Chondrocyte (in vitro differentiated cells): ENCODE measurements around the gene FN3KRP. TPM values are rescaled to one million over a fixed set of nuclear protein-coding genes. Genes with fewer than 3 reads are reported as not detected.
A peak's percentile ranks its signal among the peaks of the same experiment; 100 is the strongest.

ENCODE experiments used
- DNase-seq: peaks from one replicate; pipeline ENCODE4 v3.0.0; 2021; ENCODE audit warnings: mixed read lengths, low spot score
- H3K27ac Mint-ChIP-seq: one replicate; pipeline ENCODE4 v1.8.0; 2021; ENCODE audit warnings: mild to moderate bottlenecking, moderate library complexity, mixed read lengths; ENCODE audit not compliant: unreplicated experiment
- H3K27me3 Mint-ChIP-seq: 2 replicates; pipeline ENCODE4 v1.8.0; 2021; ENCODE audit warnings: low read depth, mixed read lengths
- H3K36me3 Mint-ChIP-seq: 2 replicates; pipeline ENCODE4 v1.8.0; 2021; ENCODE audit warnings: low read depth, mixed read lengths
- H3K4me1 Mint-ChIP-seq: 2 replicates; pipeline ENCODE4 v1.8.0; 2021; ENCODE audit warnings: low read depth, mild to moderate bottlenecking, mixed read lengths
- H3K4me3 Mint-ChIP-seq: one replicate; pipeline ENCODE4 v1.8.0; 2021; ENCODE audit warnings: mild to moderate bottlenecking, moderate library complexity, mixed read lengths; ENCODE audit not compliant: unreplicated experiment
- H3K9me3 Mint-ChIP-seq: 2 replicates; pipeline ENCODE4 v1.8.0; 2021; ENCODE audit warnings: low read depth, mixed read lengths
- CTCF ChIP-seq: fragments of 200-600 bp; sonication (generic); IDR thresholded peaks from 2 replicates; pipeline ENCODE4 v1.5.0; 2021; ENCODE audit warnings: antibody characterized with exemption, mild to moderate bottlenecking, moderate library complexity
- total RNA-seq: library from RNA; stranded (reverse); gene quantifications from 3 replicates; pipeline ENCODE4 v1.2.1, GENCODE V29; 2021

FN3KRP gene
- total RNA-seq, 1 donor from 2014 or later = 23.3 TPM

- no peak for DNase-seq
- Mint-ChIP-seq H3K4me1 (peaks cover 36% of the 10 kb centered on the region), H3K27me3 (no peaks in the 10 kb centered on the region), H3K36me3 (peaks cover 3% of the 10 kb centered on the region), H3K9me3 (peaks cover 5% of the 10 kb centered on the region), H3K27ac (no peak overlapping the region), H3K4me3 (peak overlapping the region; percentile 80)
- no peak for TF ChIP-seq CTCF
Measured at GRCh38 chr17:82699551-82699950, 17.0 kb upstream of the FN3KRP start.

GRCh38 chr17:82702231-82702927, 14.1 kb upstream of the FN3KRP start:
- H3K4me1 Mint-ChIP-seq = peaks cover 29% of the 10 kb centered on the region
- H3K36me3 Mint-ChIP-seq = no peaks in the 10 kb centered on the region
- peak overlapping the region; percentile 92 for H3K27ac Mint-ChIP-seq

GRCh38 chr17:82703036-82703745, 13.3 kb upstream of the FN3KRP start:
- no peak overlapping the region for H3K27ac Mint-ChIP-seq
- no peak overlapping the region for H3K4me3 Mint-ChIP-seq
- H3K9me3 Mint-ChIP-seq = no peaks in the 10 kb centered on the region
- no peak for TF ChIP-seq CTCF
- no peaks in the 10 kb centered on the region for H3K27me3 Mint-ChIP-seq
- H3K36me3 Mint-ChIP-seq = no peaks in the 10 kb centered on the region
- DNase-seq = no peak
- peaks cover 35% of the 10 kb centered on the region for H3K4me1 Mint-ChIP-seq

More at GRCh38 chr17:82702231-82702927, 14.1 kb upstream of the FN3KRP start:
- DNase-seq = peak; percentile 56
- H3K27me3 Mint-ChIP-seq = no peaks in the 10 kb centered on the region
- peak; percentile 48 for TF ChIP-seq CTCF
- H3K4me3 Mint-ChIP-seq = no peak overlapping the region
- H3K9me3 Mint-ChIP-seq = no peaks in the 10 kb centered on the region

GRCh38 chr17:82703935-82704865, 12.3 kb upstream of the FN3KRP start:
- Mint-ChIP-seq H3K9me3 (no peaks in the 10 kb centered on the region), H3K27ac (peak overlapping the region; percentile 49), H3K4me1 (peaks cover 36% of the 10 kb centered on the region), H3K36me3 (no peaks in the 10 kb centered on the region), H3K4me3 (no peak overlapping the region), H3K27me3 (no peaks in the 10 kb centered on the region)
- no peak for DNase-seq
- no peak for TF ChIP-seq CTCF

GRCh38 chr17:82704886-82705285, 11.6 kb upstream of the FN3KRP start:
- H3K9me3 Mint-ChIP-seq = no peaks in the 10 kb centered on the region
- H3K4me1 Mint-ChIP-seq = peaks cover 30% of the 10 kb centered on the region
- no peaks in the 10 kb centered on the region for H3K36me3 Mint-ChIP-seq
- no peak overlapping the region for H3K4me3 Mint-ChIP-seq
- TF ChIP-seq CTCF = no peak
- H3K27me3 Mint-ChIP-seq = no peaks in the 10 kb centered on the region
- no peak overlapping the region for H3K27ac Mint-ChIP-seq
- DNase-seq = no peak
